RPMI7951 (cell line): Measurements from ENCODE around the gene NFATC3. TPM values are rescaled to one million over a fixed set of nuclear protein-coding genes. Genes with fewer than 3 reads are reported as not detected.
A peak's percentile ranks its signal among the peaks of the same experiment; 100 is the strongest.

Source experiments
- DNase-seq: peaks from one replicate; pipeline ENCODE4 v3.0.0-alpha.2; 2012; ENCODE audit warnings: low read depth
- total RNA-seq: library from RNA; depleted of rRNA; stranded (reverse); fragments of >200 nt; shearing (Covaris generic); gene quantifications from 2 replicates; pipeline ENCODE4 v1.2.3, GENCODE V29; 2014

Gene NFATC3
- total RNA-seq, 1 experiment from 2014 or later: 22.5 TPM

- DNase-seq: peak; percentile 50
These were observed 13.0 kb upstream of the NFATC3 start for GRCh38 chr16:68072038-68072695.

- DNase-seq: no peak
These were observed 11.0 kb upstream of the NFATC3 start for GRCh38 chr16:68073902-68074760.

GRCh38 chr16:68074850-68075555 lies 10.2 kb upstream of the NFATC3 start:
- DNase-seq: no peak

GRCh38 chr16:68075980-68076379 lies 9.2 kb upstream of the NFATC3 start:
- no peak for DNase-seq

GRCh38 chr16:68076560-68076959 lies 8.6 kb upstream of the NFATC3 start:
- no peak for DNase-seq

- no peak for DNase-seq
These were observed 7.1 kb upstream of the NFATC3 start for GRCh38 chr16:68077866-68078700.

- no peak for DNase-seq
These were observed 6.3 kb upstream of the NFATC3 start for GRCh38 chr16:68078701-68079375.

GRCh38 chr16:68079376-68079625 lies 5.9 kb upstream of the NFATC3 start:
- no peak for DNase-seq

- DNase-seq: no peak
These were observed 5.4 kb upstream of the NFATC3 start for GRCh38 chr16:68079626-68080344.

- no peak for DNase-seq
These were observed 3.1 kb upstream of the NFATC3 start for GRCh38 chr16:68081861-68082628.

- no peak for DNase-seq
These were observed 2.4 kb upstream of the NFATC3 start for GRCh38 chr16:68082629-68083238.

GRCh38 chr16:68083239-68083781 lies 1.9 kb upstream of the NFATC3 start:
- no peak for DNase-seq

- DNase-seq: peak; percentile 70
These were observed 1.2 kb upstream of the NFATC3 start for GRCh38 chr16:68083861-68084503.

GRCh38 chr16:68084504-68085258 lies 489 bp upstream of the NFATC3 start:
- peak; percentile 93 for DNase-seq

GRCh38 chr16:68086336-68086841 lies 1.2 kb downstream of the NFATC3 start:
- peak; percentile 50 for DNase-seq

- DNase-seq: peak; percentile 14
These were observed 1.7 kb downstream of the NFATC3 start for GRCh38 chr16:68086860-68087268.

GRCh38 chr16:68087688-68088087 lies 2.5 kb downstream of the NFATC3 start:
- DNase-seq: no peak
